Loucy (cell line): ENCODE measurements around the gene ZNF627.
A peak's percentile ranks its signal among the peaks of the same experiment; 100 is the strongest.

ENCODE experiments used
- EZH2phosphoT487 ChIP-seq: fragments of 200-600 bp; IDR thresholded peaks from 2 replicates; pipeline ENCODE4 v1.6.1; 2018; ENCODE audit warnings: antibody characterized with exemption, mild to moderate bottlenecking, moderate library complexity, borderline replicate concordance
- TF ChIP-seq, protein P1 (sequence below): fragments of 200-600 bp; sonication (generic); conservative IDR thresholded peaks from 2 replicates; pipeline ENCODE4 v1.5.1; 2014; ENCODE audit warnings: mild to moderate bottlenecking, antibody characterized with exemption, low read length

DNA sequence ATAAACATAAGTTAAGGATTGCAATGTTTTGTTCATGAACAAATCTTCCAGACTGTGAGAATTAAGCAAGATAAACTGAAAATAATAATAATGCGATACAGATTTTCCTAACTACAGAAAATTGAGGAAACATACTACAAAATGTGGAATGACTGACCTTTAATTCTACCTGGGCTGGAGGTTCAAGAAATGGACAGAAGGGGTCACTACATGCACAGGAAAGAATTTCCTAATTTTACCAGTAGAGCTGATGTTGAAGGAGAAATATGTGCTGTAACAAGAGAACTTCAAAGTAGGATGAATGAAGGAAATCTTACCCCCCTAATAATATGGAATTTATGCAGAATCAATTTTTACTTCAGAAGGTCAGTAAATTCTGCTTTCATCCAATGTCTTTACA is 62.3 kb downstream of the ZNF627 start:
- TF ChIP-seq, protein P1, sequence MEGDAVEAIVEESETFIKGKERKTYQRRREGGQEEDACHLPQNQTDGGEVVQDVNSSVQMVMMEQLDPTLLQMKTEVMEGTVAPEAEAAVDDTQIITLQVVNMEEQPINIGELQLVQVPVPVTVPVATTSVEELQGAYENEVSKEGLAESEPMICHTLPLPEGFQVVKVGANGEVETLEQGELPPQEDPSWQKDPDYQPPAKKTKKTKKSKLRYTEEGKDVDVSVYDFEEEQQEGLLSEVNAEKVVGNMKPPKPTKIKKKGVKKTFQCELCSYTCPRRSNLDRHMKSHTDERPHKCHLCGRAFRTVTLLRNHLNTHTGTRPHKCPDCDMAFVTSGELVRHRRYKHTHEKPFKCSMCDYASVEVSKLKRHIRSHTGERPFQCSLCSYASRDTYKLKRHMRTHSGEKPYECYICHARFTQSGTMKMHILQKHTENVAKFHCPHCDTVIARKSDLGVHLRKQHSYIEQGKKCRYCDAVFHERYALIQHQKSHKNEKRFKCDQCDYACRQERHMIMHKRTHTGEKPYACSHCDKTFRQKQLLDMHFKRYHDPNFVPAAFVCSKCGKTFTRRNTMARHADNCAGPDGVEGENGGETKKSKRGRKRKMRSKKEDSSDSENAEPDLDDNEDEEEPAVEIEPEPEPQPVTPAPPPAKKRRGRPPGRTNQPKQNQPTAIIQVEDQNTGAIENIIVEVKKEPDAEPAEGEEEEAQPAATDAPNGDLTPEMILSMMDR, result peak; percentile 59
- no peak for TF ChIP-seq EZH2phosphoT487
